GM23248 (cell line): ENCODE data around the gene IRX1. TPM values are rescaled to one million over a fixed set of nuclear protein-coding genes. Genes with fewer than 3 reads are reported as not detected.

Source experiments
- DNase-seq: peaks from one replicate; pipeline ENCODE4 v3.0.0-alpha.2; 2015
- H2AFZ ChIP-seq: fragments of 200-600 bp; sonication (generic); 2 replicates; pipeline ENCODE4 v1.6.1; 2016; ENCODE audit warnings: antibody characterized with exemption
- H3F3A ChIP-seq: fragments of 200-600 bp; sonication (generic); 2 replicates; pipeline ENCODE4 v1.6.1; 2016; ENCODE audit warnings: mild to moderate bottlenecking, antibody characterized with exemption, mixed run types; ENCODE audit not compliant: insufficient read depth
- H3K27ac ChIP-seq: fragments of 200-600 bp; sonication (generic); 2 replicates; pipeline ENCODE4 v1.5.1; 2016; ENCODE audit warnings: mild to moderate bottlenecking
- H3K27me3 ChIP-seq: fragments of 200-600 bp; sonication (generic); replicated peaks from 2 replicates; pipeline ENCODE4 v1.6.1; 2016; ENCODE audit warnings: mild to moderate bottlenecking; ENCODE audit not compliant: insufficient read depth
- H3K36me3 ChIP-seq: fragments of 200-600 bp; sonication (generic); 2 replicates; pipeline ENCODE4 v1.6.1; 2016; ENCODE audit warnings: low read depth, mild to moderate bottlenecking
- H3K4me1 ChIP-seq: fragments of 200-600 bp; sonication (generic); 2 replicates; pipeline ENCODE4 v1.6.1; 2016; ENCODE audit warnings: mild to moderate bottlenecking; ENCODE audit not compliant: insufficient read depth
- H3K4me2 ChIP-seq: fragments of 200-600 bp; sonication (generic); one replicate; pipeline ENCODE4 v1.6.1; 2016; ENCODE audit warnings: mild to moderate bottlenecking; ENCODE audit not compliant: unreplicated experiment
- H3K4me3 ChIP-seq: fragments of 200-600 bp; sonication (generic); 2 replicates; pipeline ENCODE4 v1.5.1; 2016; ENCODE audit warnings: mild to moderate bottlenecking
- H3K79me2 ChIP-seq: fragments of 200-600 bp; sonication (generic); 2 replicates; pipeline ENCODE4 v1.6.1; 2016; ENCODE audit warnings: mild to moderate bottlenecking; ENCODE audit not compliant: insufficient read depth
- H3K9ac ChIP-seq: fragments of 200-600 bp; sonication (generic); 2 replicates; pipeline ENCODE4 v1.6.1; 2016; ENCODE audit warnings: mild to moderate bottlenecking
- H3K9me2 ChIP-seq: fragments of 200-600 bp; sonication (generic); 2 replicates; pipeline ENCODE4 v1.6.1; 2016; ENCODE audit warnings: mixed run types, mild to moderate bottlenecking, moderate library complexity; ENCODE audit not compliant: insufficient read depth
- H3K9me3 ChIP-seq: fragments of 200-600 bp; sonication (generic); one replicate; pipeline ENCODE4 v1.6.1; 2017; ENCODE audit warnings: low read depth
- H4K20me1 ChIP-seq: fragments of 200-600 bp; sonication (generic); 2 replicates; pipeline ENCODE4 v1.6.0; 2016; ENCODE audit not compliant: insufficient read depth
- EZH2 ChIP-seq: fragments of 200-600 bp; sonication (generic); IDR thresholded peaks from 2 replicates; pipeline ENCODE4 v1.6.1; 2018; ENCODE audit warnings: antibody characterized with exemption, mild to moderate bottlenecking; ENCODE audit not compliant: insufficient read depth, poor library complexity, severe bottlenecking
- EZH2phosphoT487 ChIP-seq: fragments of 200-600 bp; sonication (generic); IDR thresholded peaks from 2 replicates; pipeline ENCODE4 v1.6.1; 2018; ENCODE audit warnings: antibody characterized with exemption, moderate library complexity, mild to moderate bottlenecking, low read depth; ENCODE audit not compliant: insufficient read depth
- WGBS, 2 experiments: methylation state at CpG; one replicate each; pipeline ENCODE4 v1.1.6; 2015 to 2017; ENCODE audit warnings: low lambda C conversion rate in 2 of 2, low coverage in 1 of 2; ENCODE audit errors: missing lambda C conversion rate in 2 of 2; 5-methylcytosine and 5-hydroxymethylcytosine counted together
- in situ Hi-C: fragments of 300-500 bp; cut with MboI; formaldehyde crosslinking; loops from 2 replicates; pipeline ENCODE4 v1.15.0; 2020
- polyA plus RNA-seq: library from polyadenylated mRNA; unstranded; fragments of >200 nt; fragmentation: Nextera tagmentation; extraction: Ambion mirVana; gene quantifications from 2 replicates; pipeline ENCODE4 v1.2.1, GENCODE V29; 2016
- total RNA-seq: library from RNA; depleted of rRNA; stranded (reverse); fragments of >200 nt; shearing (Covaris generic); gene quantifications from 2 replicates; pipeline ENCODE4 v1.2.3, GENCODE V29; 2014; rRNA removed

Gene IRX1
- total RNA-seq (25.9 and 32.5 TPM in 2 replicates), polyA plus RNA-seq (1.3 and 1.6 TPM in 2 replicates)

GRCh38 chr5:3595006-3595961 is at the start of gene IRX1:
IRX1 (plus strand) TSS chr5:3595832; CDS start chr5:3596106, 274 bp downstream.
- DNase-seq = peak; percentile 91
- no peaks in the 10 kb centered on the region for H3K36me3 ChIP-seq
- no peaks in the 10 kb centered on the region for H3K9me2 ChIP-seq
- in situ Hi-C loops = no loop called here
- TF ChIP-seq EZH2phosphoT487 = no peak
- no peak for TF ChIP-seq EZH2
- H3K4me1 ChIP-seq = no peaks in the 10 kb centered on the region
- peak within 1 kb of the TSS; percentile 89 for H3K9ac ChIP-seq
- H3K79me2 ChIP-seq = peaks cover 42% of the 10 kb centered on the region
- peak within 1 kb of the TSS; percentile 84 for H3K4me3 ChIP-seq
- H4K20me1 ChIP-seq = no peaks in the 10 kb centered on the region
- H3K27me3 ChIP-seq = peaks cover 14% of the 10 kb centered on the region
- WGBS, 2 experiments = 1% methylated on average over 57 to 86 of the region's 106 CpGs
- peak within 1 kb of the TSS; percentile 81 for H2AFZ ChIP-seq
- 0 out of 2 replicates have a peak, but pooled peaks cover 9% of the 10 kb centered on the region for H3F3A ChIP-seq
- H3K27ac ChIP-seq = peak within 1 kb of the TSS; percentile 78
- peak within 1 kb of the TSS; percentile 98 for H3K4me2 ChIP-seq
- H3K9me3 ChIP-seq = no peaks in the 10 kb centered on the region

DNA sequence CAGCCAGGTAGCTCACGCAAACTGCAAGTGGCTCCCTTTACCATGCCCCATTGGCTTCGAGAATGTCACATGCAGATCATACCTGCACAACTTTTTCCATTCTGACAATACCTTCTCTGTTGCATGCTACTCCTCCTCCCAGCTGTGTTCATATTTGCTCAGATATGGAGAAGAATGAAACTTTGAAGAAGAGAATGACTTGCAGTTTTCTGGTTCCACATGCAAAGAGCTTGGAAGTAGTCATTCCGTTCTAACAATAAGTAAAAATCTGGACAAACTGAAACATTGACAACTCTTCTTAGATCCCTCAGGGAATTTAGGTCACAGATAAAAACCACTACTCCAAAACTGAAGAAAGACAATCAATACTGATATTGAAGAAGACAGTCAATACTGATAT is 49.6 kb upstream of the IRX1 start:
- Histone ChIP-seq H3K4me2 (no peak overlapping the region), H3F3A (no peaks in the 10 kb centered on the region), H3K27me3 (no peaks in the 10 kb centered on the region), H3K9ac (no peak overlapping the region), H3K36me3 (no peaks in the 10 kb centered on the region), H3K27ac (no peak overlapping the region), H4K20me1 (no peaks in the 10 kb centered on the region), H3K9me2 (no peaks in the 10 kb centered on the region), H3K9me3 (no peaks in the 10 kb centered on the region), H2AFZ (no peak overlapping the region), H3K79me2 (no peaks in the 10 kb centered on the region), H3K4me1 (no peaks in the 10 kb centered on the region), H3K4me3 (no peak overlapping the region)
- TF ChIP-seq EZH2 (no peak), EZH2phosphoT487 (no peak)
- no peak for DNase-seq
- 25 to 31% methylated on average over 3 of the region's 3 CpGs for WGBS, 2 experiments
- in situ Hi-C loops = no loop called here

GRCh38 chr5:3564116-3564515 is 31.5 kb upstream of the IRX1 start:
- Histone ChIP-seq H3K9me2 (no peaks in the 10 kb centered on the region), H3K4me3 (no peak overlapping the region), H3K27me3 (no peaks in the 10 kb centered on the region), H3K4me1 (no peaks in the 10 kb centered on the region), H3K9me3 (no peaks in the 10 kb centered on the region), H3K36me3 (no peaks in the 10 kb centered on the region), H3F3A (no peaks in the 10 kb centered on the region), H3K4me2 (no peak overlapping the region), H3K27ac (no peak overlapping the region), H4K20me1 (no peaks in the 10 kb centered on the region), H3K79me2 (no peaks in the 10 kb centered on the region), H2AFZ (no peak overlapping the region), H3K9ac (no peak overlapping the region)
- in situ Hi-C loops = no loop called here
- no peak for DNase-seq
- WGBS, 2 experiments = 3 to 5% methylated on average over 2 of the region's 2 CpGs
- TF ChIP-seq EZH2phosphoT487 = no peak
- TF ChIP-seq EZH2 = no peak

DNA sequence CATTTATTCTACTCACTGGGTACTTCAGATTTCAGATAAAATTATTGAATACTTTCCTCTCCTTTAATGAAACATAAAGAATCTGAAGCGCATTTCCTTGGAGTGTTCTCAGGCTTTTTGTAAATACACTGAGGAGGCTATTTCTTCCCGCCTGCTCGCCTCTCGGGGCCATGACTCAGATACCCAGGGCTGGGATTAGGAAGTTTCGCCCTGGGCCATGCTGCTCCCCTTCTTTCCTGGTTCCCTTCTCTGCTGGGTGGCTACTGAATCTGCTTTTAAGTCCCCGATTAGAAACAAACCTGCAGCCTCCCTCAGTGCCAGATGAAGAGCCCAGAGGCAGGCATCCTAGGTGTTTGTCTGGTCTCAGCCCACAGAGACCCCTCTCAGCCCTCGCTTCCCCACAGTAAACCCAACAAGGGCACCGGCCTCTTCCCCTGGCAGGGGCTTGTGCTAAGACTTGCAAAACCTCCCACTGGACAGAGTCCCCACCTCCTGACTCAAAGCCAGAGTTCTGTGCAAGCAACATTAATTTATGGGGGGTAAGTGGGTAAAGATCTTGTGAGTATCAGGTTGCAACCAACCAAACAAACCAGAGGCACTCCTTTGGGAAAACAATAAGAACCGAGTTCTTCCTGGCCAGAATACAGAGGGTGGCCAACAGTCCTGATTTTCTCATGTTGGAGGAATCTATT is 30.7 kb upstream of the IRX1 start:
- DNase-seq = no peak
- Histone ChIP-seq H3K4me3 (no peak overlapping the region), H3K9ac (no peak overlapping the region), H3K27ac (no peak overlapping the region), H3F3A (no peaks in the 10 kb centered on the region), H3K9me3 (no peaks in the 10 kb centered on the region), H3K36me3 (no peaks in the 10 kb centered on the region), H4K20me1 (no peaks in the 10 kb centered on the region), H3K27me3 (no peaks in the 10 kb centered on the region), H3K9me2 (no peaks in the 10 kb centered on the region), H3K79me2 (no peaks in the 10 kb centered on the region), H3K4me2 (no peak overlapping the region), H3K4me1 (no peaks in the 10 kb centered on the region), H2AFZ (no peak overlapping the region)
- in situ Hi-C loops = no loop called here
- TF ChIP-seq EZH2phosphoT487 (no peak), EZH2 (no peak)
- WGBS, 2 experiments = 42 to 43% methylated on average over 9 of the region's 9 CpGs
